Measurements from ENCODE around the gene RPIA.
A peak's percentile ranks its signal among the peaks of the same experiment; 100 is the strongest.
"Not testable (repeated sequence)": the region's sequence is repeated elsewhere in the genome, so short reads cannot be mapped to it uniquely, and the experiment has no call there.

RPIA gene

GRCh38 chr2:88736437-88736836, 45.0 kb downstream of the RPIA start:
- no peak for ATAC-seq

GRCh38 chr2:88737385-88737784, 45.9 kb downstream of the RPIA start:
- ATAC-seq = no peak

- ATAC-seq = no peak
Measured at GRCh38 chr2:88738271-88738670, 46.8 kb downstream of the RPIA start.

GRCh38 chr2:88739985-88740600, 48.6 kb downstream of the RPIA start:
- ATAC-seq = peak; percentile 58 to 59

GRCh38 chr2:88746929-88747490, 55.5 kb downstream of the RPIA start:
- ATAC-seq = no peak

- no peak for ATAC-seq
Measured at GRCh38 chr2:88747990-88748389, 56.5 kb downstream of the RPIA start.

GRCh38 chr2:88751768-88752167, 60.3 kb downstream of the RPIA start:
- ATAC-seq = no peak

GRCh38 chr2:88753833-88754584, 62.5 kb downstream of the RPIA start:
- peak; percentile 82 to 83 for ATAC-seq

- ATAC-seq = peak in 1 of 2 donors; percentile 34
Measured at GRCh38 chr2:88754585-88755320, 63.3 kb downstream of the RPIA start.

- ATAC-seq = no peak
Measured at GRCh38 chr2:88755836-88756235, 64.4 kb downstream of the RPIA start.

GRCh38 chr2:88757025-88757424, 65.6 kb downstream of the RPIA start:
- no peak for ATAC-seq

- not testable (repeated sequence) for ATAC-seq
Measured at GRCh38 chr2:88758702-88759101, 67.2 kb downstream of the RPIA start.

GRCh38 chr2:88760819-88761598, 69.5 kb downstream of the RPIA start:
- no peak for ATAC-seq

GRCh38 chr2:88764141-88764849, 72.8 kb downstream of the RPIA start:
- no peak for ATAC-seq

- no peak for ATAC-seq
Measured at GRCh38 chr2:88764850-88765153, 73.3 kb downstream of the RPIA start.

GRCh38 chr2:88765154-88765888, 73.8 kb downstream of the RPIA start:
- peak; percentile 48 to 70 for ATAC-seq

- ATAC-seq = not testable (repeated sequence)
Measured at GRCh38 chr2:88765889-88766481, 74.5 kb downstream of the RPIA start.

- ATAC-seq = no peak
Measured at GRCh38 chr2:88770016-88770415, 78.5 kb downstream of the RPIA start.

GRCh38 chr2:88773233-88774028, 82.0 kb downstream of the RPIA start:
- not testable (repeated sequence) for ATAC-seq

GRCh38 chr2:88789213-88789612, 97.7 kb downstream of the RPIA start:
- ATAC-seq = not testable (repeated sequence)

Measured in activated CD4-positive, CD25-positive, alpha-beta regulatory T cell treated with anti-CD3 and anti-CD28 coated beads, Interleukin-2, amount 50 U/mL, for 24 hours (primary cell).